Left renal pelvis (tissue), 4 donors: ENCODE results near the gene LYPD6. TPM values are rescaled to one million over a fixed set of nuclear protein-coding genes. Genes with fewer than 3 reads are reported as not detected.

Experiments
- DNase-seq, 4 donors: peaks; one replicate each; pipeline ENCODE4 v3.0.0-alpha.2; 2013; ENCODE audit warnings: low read depth in 4 of 4, low spot score in 3 of 4
- polyA plus RNA-seq, 4 donors: library from polyadenylated mRNA; unstranded; fragments of 120-200 nt; gene quantifications; one replicate each; pipeline ENCODE4 v1.2.1, GENCODE V29; 2013; ENCODE audit not compliant: insufficient read length in 4 of 4

Gene LYPD6
- polyA plus RNA-seq, 4 donors: 13.5 to 25.4 (median 17.4) TPM

DNA sequence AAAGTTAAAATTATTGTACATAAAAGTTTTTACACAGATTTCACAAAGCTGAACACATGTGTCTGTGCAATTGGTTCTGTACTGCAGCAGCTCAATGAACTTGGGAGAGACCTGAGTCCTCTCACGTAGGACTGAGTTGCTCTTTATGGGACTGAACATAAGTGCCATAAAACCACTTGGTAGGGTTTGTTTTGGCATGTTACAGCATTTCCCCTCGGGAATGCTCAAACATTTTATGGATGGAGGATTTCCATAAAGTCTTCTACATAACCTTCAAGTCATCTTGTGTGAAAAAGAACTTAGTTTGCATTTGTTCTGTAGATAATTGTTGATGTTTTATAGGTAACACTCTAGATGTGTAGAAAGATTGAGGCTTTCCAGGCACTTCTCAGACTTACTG is 15.9 kb downstream of the LYPD6 start:
- no peak for DNase-seq

DNA sequence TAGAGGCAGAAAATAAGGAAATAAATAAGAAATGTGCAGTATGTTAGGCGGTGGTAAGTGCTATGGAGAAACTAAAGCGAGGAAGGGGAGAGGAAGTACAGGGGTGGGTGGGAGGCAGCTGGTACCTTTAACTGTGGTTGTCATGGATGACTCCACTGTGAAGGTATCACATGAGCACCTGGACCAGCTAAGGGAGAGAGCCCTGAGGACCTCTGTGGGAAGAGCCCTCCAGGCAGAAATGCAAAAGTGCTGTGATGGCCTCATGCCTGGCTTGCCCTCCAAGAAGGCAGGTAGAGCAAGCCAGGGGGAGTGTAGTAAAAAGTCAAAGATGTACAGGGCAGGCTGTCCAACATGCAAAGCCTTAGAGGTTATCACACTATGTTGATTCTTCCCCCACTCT is 17.9 kb downstream of the LYPD6 start:
- no peak for DNase-seq

DNA sequence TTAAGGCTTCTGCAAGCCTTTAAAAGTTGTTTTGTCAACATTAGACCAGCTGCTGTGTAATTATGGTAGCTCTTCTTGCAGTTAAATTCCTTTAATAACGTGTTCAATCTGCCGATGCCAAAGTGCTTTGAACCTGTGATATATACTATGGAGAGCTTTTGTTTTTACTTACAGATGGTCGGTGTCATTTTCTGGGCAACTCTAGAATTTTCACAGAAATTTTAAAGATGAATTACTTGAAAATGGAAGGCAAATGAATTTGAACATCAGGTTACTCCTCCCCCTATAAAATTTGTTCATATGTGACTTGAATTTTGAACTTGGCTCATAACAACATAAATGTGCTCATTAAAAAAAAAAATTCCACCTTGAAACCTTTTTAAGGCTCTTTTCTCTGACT is 23.0 kb downstream of the LYPD6 start:
- DNase-seq: no peak

DNA sequence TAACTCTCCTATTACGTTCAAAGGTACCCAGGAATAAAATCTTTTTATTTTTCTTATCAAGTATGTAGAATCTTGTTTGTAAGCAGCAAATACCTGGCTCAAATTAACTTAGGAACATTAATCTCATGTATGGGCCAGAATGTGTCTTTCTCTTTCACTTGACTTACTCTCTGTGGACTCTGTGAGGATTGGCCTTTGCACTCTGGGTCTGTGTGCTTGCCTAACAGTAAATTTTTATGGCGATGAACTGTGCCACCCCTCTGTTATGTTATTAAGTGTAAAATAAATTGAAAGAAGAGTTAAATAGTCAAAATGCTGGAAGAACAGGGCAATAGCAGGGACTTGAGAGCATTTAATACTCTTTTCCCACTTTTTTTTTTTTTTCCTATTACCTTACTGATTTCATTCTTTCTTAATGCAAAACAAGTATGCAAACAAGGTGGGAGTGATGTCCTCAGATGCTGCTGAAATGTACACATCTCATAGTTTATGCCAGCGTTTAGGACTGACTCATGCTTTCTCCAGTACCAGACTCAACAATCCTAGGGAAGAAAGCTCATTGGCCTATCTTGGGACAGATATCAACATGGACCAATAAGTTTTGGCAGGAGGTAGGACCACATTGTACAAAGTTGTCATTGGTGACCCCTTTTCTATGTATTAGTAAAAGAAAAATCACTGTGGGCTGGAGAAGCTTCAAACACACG is 25.5 kb downstream of the LYPD6 start:
- no peak for DNase-seq

DNA sequence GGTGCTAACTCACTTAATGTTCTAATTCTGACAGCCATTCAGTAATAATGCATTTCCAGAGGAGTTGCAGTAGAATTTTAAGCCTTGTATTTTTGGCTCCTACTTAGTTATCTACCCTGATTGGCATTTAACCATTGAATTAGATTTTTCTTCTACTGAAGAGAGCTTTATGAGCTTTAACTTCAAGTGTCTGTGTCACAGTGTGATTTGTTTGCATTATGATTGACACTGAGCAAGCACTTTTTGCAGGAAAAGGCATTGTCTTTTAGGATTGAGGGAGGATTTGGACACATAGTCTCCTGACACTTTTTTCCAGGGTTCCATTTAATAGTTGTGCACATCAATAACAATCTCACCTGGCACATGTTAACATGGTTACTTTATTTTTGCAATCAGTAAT is 26.7 kb downstream of the LYPD6 start:
- no peak for DNase-seq

DNA sequence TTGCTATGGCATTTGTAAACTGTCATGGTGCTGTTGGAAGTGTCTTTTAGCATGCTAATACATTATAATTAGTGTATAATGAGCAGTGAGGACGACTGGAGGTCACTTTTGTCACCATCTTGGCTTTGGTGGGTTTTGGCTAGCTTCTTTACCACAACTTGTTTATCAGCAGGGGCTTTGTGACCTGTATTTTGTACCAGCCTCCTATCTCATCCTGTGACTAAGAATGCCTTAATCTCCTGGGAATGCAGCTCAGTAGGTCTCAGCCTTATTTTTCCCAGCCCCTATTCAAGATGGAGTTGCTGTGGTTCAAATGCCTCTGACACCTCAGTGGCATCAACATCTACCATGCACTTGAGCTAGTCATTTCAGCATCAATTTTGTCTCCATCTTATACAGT is 29.7 kb downstream of the LYPD6 start:
- DNase-seq: no peak

DNA sequence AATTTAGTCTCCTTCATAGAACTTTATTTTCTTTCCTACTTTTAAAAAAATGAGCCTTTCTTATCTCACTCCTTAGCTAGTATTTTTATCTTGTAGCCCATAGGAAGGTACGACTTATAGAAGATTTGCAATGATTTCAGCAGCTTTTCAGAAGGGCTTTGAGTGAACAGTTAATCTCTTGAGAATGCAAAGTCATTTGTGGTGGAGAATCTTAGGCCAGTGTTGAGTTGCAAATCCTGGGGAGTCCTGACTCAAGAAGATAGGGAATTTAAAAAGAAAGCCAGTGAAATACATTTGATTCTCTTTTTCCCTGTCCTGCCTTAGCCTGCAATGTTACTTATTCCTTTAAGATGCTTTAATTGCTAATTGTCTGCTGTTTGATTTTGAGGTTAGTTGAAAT is 33.6 kb downstream of the LYPD6 start:
- DNase-seq: no peak

DNA sequence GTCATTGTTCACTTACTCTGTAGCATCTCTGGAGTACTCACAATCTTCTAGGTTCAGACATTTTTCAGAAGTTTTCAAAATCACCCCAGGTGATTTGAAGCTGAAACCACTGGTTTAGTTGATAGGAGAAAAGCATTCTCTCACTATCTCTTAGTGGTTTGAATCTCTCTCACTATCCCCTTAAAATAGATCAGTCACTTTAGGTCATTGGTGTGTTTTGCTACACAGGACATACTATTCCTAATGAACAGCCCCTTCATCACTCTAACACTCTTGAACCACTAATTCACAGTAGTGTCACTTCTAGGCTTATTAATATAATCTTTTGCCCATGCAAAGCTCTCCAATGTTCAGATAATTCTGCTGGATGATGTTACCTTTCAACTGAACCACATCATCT is 34.5 kb downstream of the LYPD6 start:
- DNase-seq: no peak

DNA sequence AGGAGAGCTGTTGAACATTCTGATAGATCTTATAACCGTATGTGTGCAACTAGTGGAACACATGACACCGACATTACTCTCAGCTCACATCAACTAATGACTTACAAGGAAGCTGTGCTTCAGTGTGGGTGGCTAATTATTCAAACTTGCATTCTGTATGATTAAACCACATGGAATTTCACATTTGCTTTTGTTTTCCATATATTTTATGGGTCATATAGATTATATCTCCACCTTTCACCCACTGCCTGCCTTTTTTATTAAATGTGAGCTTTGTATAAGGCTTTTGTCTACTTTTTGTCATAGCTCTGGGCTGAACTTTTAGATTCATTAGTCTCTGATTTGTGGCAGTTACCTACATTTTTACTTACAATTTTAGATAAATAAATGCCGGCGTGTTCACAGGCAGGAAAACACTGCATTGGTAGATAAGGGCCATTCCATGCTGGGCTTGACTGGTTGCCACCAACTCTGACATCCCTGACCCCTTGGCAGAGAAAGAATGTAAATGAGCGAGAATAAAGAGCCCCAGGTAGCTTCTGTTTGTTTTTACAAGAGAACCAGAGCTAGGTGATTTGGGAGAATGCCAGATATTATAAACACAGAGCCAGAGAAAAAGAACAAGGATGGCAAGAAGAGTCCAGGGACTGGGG is 35.7 kb downstream of the LYPD6 start:
- peak in 1 of 4 donors; percentile 12 for DNase-seq

DNA sequence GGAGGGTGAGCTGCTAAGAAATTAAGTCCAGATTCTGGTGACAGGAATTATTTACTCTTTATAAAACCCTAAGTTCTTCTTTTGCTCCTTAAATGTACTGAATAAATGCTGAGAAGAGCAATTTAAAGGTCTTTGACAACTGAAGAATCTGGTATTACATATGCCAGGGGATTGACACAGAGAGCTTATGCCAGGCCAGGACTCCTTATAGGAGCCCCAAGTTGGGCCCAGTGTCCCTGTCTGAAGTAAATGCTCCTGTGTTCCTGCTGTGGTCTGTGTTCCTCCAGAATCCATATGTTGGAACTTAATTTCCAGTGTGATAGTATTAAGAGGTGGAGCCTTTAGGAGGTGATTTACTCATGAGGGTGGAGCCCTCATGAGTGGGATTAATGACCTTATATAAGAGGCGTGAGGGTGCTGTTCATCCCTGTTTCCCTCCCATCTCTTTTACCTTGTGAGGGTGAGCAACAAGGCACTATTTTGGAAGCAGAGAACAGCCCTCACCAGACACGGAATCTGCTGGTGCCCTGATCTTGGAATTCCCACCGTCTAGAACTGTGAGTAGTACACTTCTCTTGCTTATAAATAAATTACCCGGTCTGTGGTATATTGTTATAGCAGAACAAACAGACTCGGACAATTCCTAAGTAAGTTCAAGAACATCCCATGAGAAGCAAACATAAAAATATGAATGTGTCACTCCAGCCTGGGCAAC is 39.8 kb downstream of the LYPD6 start:
- DNase-seq: no peak

DNA sequence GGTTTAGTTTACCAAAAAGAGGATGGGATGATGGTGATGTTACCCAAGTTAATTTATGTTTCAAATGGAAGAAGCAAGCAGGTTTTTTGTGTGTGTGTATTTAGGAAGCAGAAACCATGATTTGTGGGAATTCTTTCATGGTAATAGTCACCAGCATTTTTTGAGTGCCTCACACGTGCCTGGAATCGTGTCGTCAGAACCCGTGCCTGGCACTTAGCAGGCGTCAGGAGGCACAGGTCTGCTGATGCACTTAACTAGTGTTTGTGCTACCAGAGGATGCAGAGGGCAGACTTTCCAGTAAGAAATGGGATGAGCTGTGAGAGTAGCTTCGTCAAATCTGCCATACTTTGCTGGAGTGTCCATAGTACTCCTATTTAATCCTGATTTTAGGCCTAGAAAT is 41.1 kb downstream of the LYPD6 start:
- no peak for DNase-seq

DNA sequence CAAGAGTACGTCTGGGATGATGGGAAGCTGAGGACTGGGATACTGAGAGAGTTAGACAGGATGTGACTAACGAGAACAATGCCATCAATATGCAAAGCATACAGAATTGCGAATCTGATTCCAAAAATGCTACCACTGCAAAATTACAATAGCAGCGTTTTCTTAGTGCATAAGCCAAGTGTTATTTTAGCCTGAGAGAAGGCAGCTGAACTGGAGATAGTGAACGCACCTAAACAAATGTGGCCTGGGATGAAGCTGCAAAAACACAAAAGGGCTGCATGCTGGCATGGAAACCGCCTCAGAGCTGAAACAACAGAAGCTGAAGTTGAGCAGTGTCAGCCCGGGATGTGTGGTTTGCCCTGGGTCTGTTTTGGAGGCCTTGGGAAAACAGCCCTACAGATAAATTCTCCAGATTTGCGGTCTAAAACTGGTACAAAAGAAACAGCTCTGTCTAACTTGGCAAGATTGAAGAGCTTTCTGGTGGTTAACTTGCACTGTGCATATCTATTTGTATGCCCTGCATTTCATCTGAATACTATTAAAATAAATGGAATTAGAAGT is 45.5 kb downstream of the LYPD6 start:
- no peak for DNase-seq

DNA sequence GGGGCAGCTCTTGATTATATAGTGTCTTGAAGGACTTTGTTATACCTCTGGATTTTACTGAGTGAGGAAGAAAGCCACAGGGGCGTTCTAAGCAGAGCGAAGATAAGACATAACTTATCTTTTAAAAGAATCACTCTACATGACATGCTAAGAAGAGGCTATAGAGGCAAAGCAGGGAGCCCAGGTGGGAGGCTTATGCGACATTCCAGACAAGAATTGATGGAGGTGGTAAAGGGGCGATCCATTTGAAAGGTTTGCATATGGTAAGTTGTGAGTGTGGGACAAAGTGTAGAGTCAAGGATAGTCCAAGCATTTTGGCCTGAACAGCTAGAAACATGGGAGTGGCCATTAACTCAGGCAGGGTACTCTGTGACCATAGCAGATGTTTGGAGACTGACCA is 49.8 kb downstream of the LYPD6 start:
- DNase-seq: no peak

DNA sequence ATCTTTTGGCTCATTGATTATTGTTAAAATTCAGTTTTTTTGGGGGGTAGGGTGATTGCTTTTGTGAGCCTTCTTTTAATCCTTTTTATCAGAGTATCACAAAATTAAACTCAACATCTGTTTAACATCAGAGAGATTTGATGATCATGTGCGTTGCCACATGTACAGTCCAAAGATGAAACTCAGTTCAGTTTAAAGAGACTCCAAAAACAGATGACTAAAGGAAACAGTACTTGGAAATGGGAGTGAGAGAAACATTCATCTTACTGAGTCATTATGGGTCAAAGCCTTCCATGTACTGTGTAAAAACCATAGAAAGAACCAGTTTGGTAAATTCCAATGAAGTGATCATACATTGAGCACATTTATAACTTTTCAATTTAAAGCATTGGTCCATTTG is 53.0 kb downstream of the LYPD6 start:
- DNase-seq: no peak

DNA sequence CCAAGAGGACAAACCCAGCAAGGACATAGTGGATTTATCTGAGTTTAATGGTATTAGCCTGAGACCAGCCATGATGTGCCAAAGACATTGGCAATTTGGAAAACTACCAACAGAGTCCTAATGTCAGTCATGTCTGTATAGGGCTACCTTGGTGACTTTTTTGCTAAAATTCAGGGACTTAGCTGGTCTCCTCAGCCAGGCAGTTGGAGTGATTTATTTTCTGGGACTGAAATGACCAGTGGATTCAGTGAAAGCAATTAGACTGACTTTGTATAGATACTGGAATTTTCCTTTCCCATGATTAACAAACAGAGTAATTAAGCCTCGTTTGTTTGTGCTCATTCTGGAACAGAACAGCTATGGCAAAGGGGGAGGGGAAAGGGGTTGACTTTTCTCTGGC is 55.0 kb downstream of the LYPD6 start:
- no peak for DNase-seq

DNA sequence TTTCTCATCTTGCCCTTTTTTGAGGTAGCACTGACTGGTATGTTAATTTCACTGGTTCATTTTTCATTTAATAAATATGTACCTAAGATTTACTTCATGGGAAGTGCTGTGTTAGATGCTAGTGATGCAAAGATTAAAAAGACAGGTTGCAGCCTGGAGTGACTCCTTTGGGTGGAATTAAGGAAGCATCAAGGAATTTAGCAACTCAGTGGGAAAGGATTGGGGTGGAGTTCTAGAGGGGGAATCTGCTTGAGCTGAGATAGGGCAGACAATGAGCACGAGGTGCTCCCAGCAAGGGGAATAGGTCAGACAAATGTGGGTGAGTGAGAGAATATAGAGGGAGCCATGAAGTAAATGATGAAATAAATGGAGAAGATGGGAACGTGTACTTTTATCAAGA is 57.0 kb downstream of the LYPD6 start:
- no peak for DNase-seq

DNA sequence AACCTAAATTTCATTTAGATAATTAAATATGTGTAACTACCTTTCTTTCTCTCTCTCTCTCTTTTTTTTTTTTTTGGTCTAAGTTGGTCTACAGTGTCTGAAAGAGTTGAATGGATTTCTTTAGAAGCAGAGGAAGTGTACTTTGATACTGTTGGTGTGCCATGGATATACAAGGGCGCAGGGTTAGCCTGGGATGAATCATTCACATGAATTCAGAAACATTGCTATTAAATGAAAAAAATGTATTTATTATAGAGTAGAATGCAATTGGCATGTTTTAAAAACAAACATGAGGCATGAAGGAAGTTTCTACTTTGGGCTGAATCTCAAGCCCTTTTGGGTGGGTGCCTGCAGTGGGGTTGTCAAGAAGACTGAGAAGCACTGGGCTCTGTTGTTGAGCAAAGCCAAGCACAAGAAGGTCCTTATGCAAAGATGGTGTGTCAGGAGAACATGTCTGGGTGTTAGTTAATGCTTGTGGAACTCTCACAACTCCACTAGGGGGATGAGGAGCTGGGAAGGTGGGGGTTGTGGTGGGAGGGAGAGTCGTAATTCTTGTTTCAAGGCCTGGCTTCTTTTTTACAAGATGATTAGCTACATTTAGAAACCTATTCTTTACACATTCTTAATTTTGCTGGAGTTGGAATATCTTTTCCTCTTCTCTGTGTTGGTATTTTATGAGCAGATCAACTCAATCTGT is 57.9 kb downstream of the LYPD6 start:
- no peak for DNase-seq

DNA sequence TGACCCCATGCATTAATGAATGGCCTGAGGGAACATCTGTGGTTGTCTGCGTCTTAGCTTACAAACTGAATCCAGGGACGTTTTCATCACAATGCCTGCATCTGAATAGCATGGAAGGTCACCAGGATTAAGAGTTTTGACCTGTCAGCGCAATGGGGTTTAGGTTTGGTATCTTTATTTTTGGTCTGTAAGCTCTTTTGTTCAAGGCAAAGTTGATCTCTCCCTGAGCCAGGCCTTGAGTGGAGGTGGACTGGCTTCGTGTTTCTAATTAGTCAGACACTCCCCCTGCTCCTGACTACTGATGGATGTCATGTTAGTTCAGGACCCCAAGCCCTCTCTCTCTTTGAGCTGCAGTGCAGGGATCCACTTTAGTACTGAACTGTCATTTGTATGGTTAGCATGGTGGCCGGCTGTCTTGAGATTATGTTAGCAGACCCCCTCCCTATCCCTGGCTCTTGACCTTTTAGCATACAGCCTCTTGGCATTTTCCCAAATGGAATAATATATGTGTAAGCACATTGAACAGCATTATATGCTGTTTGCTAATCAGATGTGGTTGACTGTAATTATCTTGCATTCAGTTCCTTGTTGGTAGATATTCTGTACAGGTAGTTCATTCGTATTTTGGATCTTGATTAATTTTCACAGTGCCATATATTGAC is 59.2 kb downstream of the LYPD6 start:
- no peak for DNase-seq

DNA sequence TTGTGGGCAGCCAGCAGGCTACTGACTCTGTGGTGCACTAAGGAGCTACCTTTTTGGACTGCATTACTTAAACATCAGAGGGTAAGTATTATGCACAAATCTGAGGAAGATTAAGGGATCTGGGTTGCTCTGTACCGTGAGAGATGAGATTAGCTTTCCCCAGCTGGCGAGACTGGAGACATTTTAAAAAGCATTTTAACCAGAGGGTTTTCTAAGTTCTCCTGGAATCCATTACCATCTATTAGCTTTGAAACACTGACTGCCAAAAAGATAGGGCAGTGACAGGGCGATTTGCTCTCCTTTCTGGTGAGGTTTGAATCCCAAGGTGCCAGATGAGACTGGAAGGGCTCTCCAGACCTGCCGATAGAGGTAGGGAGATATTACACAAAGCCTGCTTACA is 63.2 kb downstream of the LYPD6 start:
- no peak for DNase-seq

DNA sequence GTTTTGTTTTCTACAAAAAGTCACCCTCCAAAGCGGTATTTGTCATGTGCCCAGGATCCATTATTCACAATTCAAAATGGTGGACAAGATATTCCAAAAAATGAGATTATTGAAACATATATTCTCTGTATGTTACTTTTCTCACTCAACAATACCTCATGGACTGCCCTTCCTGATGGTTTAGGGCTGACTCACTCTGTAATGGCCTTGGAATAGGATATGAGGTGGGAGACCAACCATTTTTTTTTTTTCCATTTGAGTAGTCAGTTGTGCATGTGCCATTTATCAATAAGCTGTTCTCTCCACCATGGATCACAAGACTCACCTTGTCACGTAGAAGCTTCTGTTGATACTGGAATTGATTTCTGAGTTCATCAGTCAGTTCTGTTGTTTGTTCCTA is 64.5 kb downstream of the LYPD6 start:
- DNase-seq: no peak
